IMR-90 (cell line): ENCODE results near the gene MAGED2. TPM values are rescaled to one million over a fixed set of nuclear protein-coding genes. Genes with fewer than 3 reads are reported as not detected.

Experiments
- ATAC-seq: fragments of 200-7000 bp; cut with Tn5 transposase; 2 replicates; pipeline ENCODE4 v1.9.1; 2020; ENCODE audit warnings: low read depth, mild to moderate bottlenecking, moderate library complexity
- BruUV-seq: library from RNA; stranded (reverse); fragments of 400-500 nt; replicated peaks from 2 replicates; lab custom pipeline; 2021; lab: Mats Ljungman, UMichigan
- CTCF ChIA-PET: fragments of 300-600 bp; formaldehyde crosslinking; extraction: SDS; loops from one replicate; lab custom pipeline; 2021; ENCODE audit warnings: antibody characterized with exemption; lab: Yijun Ruan, JAX
- POLR2A ChIA-PET: fragments of 300-600 bp; sonication (Branson Sonifier 250); formaldehyde crosslinking; loops from one replicate; lab custom pipeline; 2022; ENCODE audit warnings: antibody characterized with exemption; ENCODE audit not compliant: unreplicated experiment; lab: Charles Lee
- DNase-seq: peaks from one replicate; pipeline ENCODE4 v3.0.0; 2013
- H2AFZ ChIP-seq: replicated peaks from 2 replicates; pipeline ENCODE3; 2013; ENCODE audit warnings: low read length, mild to moderate bottlenecking; ENCODE audit not compliant: poor library complexity
- H2AK5ac ChIP-seq: 2 replicates; pipeline ENCODE4 v1.6.1; 2013; ENCODE audit warnings: low read depth, low read length, inconsistent platforms
- H2AK9ac ChIP-seq: replicated peaks from 2 replicates; pipeline ENCODE3; 2013; ENCODE audit warnings: mild to moderate bottlenecking, low read depth, low read length, moderate library complexity; ENCODE audit not compliant: poor library complexity
- H2BK120ac ChIP-seq: 2 replicates; pipeline ENCODE4 v1.6.1; 2013; ENCODE audit warnings: low read depth, low read length, inconsistent platforms
- H2BK15ac ChIP-seq: 3 replicates; pipeline ENCODE4 v1.6.1; 2013; ENCODE audit warnings: low read depth, low read length, inconsistent platforms
- H2BK20ac ChIP-seq: 2 replicates; pipeline ENCODE4 v1.6.1; 2013; ENCODE audit warnings: low read depth, mild to moderate bottlenecking, inconsistent platforms, low read length, moderate library complexity
- H2BK5ac ChIP-seq: 2 replicates; pipeline ENCODE4 v1.6.1; 2013; ENCODE audit warnings: mild to moderate bottlenecking, low read depth, low read length, inconsistent platforms; ENCODE audit not compliant: poor library complexity, severe bottlenecking
- H3K14ac ChIP-seq: replicated peaks from 2 replicates; pipeline ENCODE4 v1.6.1; 2013; ENCODE audit warnings: low read depth, low read length, inconsistent platforms
- H3K18ac ChIP-seq: 2 replicates; pipeline ENCODE4 v1.6.1; 2013; ENCODE audit warnings: low read depth, low read length, control low read depth
- H3K23ac ChIP-seq: 2 replicates; pipeline ENCODE4 v1.6.1; 2013; ENCODE audit warnings: low read depth, low read length, inconsistent platforms
- H3K27ac ChIP-seq: 2 replicates; pipeline ENCODE4 v1.5.1; 2013; ENCODE audit warnings: mild to moderate bottlenecking, control low read depth, low read length; ENCODE audit not compliant: insufficient read depth
- H3K27me3 ChIP-seq: 2 replicates; pipeline ENCODE4 v1.6.1; 2013; ENCODE audit warnings: low read length; ENCODE audit not compliant: control insufficient read depth, insufficient read depth
- H3K36me3 ChIP-seq: 2 replicates; pipeline ENCODE4 v1.6.1; 2013; ENCODE audit warnings: low read length, mixed read lengths; ENCODE audit not compliant: control insufficient read depth, insufficient read depth
- H3K4ac ChIP-seq: 2 replicates; pipeline ENCODE4 v1.6.1; 2013; ENCODE audit warnings: low read depth, low read length, inconsistent platforms
- H3K4me1 ChIP-seq: 2 replicates; pipeline ENCODE4 v1.6.1; 2013; ENCODE audit warnings: low read length, mixed read lengths; ENCODE audit not compliant: control insufficient read depth, insufficient read depth
- H3K4me2 ChIP-seq: 2 replicates; pipeline ENCODE4 v1.6.1; 2013; ENCODE audit warnings: low read depth, mild to moderate bottlenecking, control low read depth, low read length, moderate library complexity
- H3K4me3 ChIP-seq: 2 replicates; pipeline ENCODE4 v1.5.1; 2013; ENCODE audit warnings: low read depth, mild to moderate bottlenecking, control low read depth, low read length, moderate library complexity; ENCODE audit not compliant: insufficient read depth
- H3K56ac ChIP-seq: 2 replicates; pipeline ENCODE4 v1.6.1; 2013; ENCODE audit warnings: low read length, inconsistent platforms; ENCODE audit not compliant: insufficient read depth; ENCODE audit errors: extremely low read depth
- H3K79me1 ChIP-seq, 2 experiments: 2 replicates each; pipeline ENCODE4 v1.6.1; 2013; ENCODE audit warnings: low read length in 2 of 2, inconsistent platforms in 1 of 2, low read depth in 1 of 2
- H3K9ac ChIP-seq: 2 replicates; pipeline ENCODE4 v1.6.1; 2013; ENCODE audit warnings: low read depth, low read length, control low read depth
- H3K9me1 ChIP-seq: 2 replicates; pipeline ENCODE4 v1.6.1; 2013; ENCODE audit warnings: low read length, inconsistent platforms; ENCODE audit not compliant: insufficient read depth
- H3K9me3 ChIP-seq: 2 replicates; pipeline ENCODE4 v1.6.1; 2013; ENCODE audit warnings: low read length; ENCODE audit not compliant: control insufficient read depth, insufficient read depth
- H4K20me1 ChIP-seq: 2 replicates; pipeline ENCODE4 v1.6.1; 2013; ENCODE audit warnings: low read length, inconsistent platforms; ENCODE audit not compliant: insufficient read depth
- H4K5ac ChIP-seq: 2 replicates; pipeline ENCODE4 v1.6.1; 2013; ENCODE audit warnings: mild to moderate bottlenecking, low read depth, low read length, control low read depth
- H4K8ac ChIP-seq, 2 experiments: 2 replicates each; pipeline ENCODE4 v1.6.1; 2013; ENCODE audit warnings: low read depth in 2 of 2, low read length in 2 of 2, control low read depth in 1 of 2, inconsistent platforms in 1 of 2
- H4K91ac ChIP-seq: 2 replicates; pipeline ENCODE4 v1.6.1; 2013; ENCODE audit warnings: low read depth, low read length, inconsistent platforms; ENCODE audit not compliant: insufficient read depth
- BHLHE40 ChIP-seq: fragments of 150-350 bp; IDR thresholded peaks from 2 replicates; pipeline ENCODE4 v1.6.1; 2016; ENCODE audit warnings: mild to moderate bottlenecking, low read depth, low read length
- CEBPB ChIP-seq: IDR thresholded peaks from 2 replicates; pipeline ENCODE4 v1.6.1; 2012; ENCODE audit warnings: low read depth, low read length, improper control_type of control experiment
- CHD1 ChIP-seq: IDR thresholded peaks from 2 replicates; pipeline ENCODE4 v1.6.1; 2012; ENCODE audit warnings: low read depth, low read length, improper control_type of control experiment
- MAFK ChIP-seq: IDR thresholded peaks from 2 replicates; pipeline ENCODE4 v1.6.1; 2012; ENCODE audit warnings: low read depth, low read length, improper control_type of control experiment
- MAZ ChIP-seq: IDR thresholded peaks from 2 replicates; pipeline ENCODE4 v1.6.1; 2012; ENCODE audit warnings: low read depth, mild to moderate bottlenecking, low read length, improper control_type of control experiment, moderate library complexity, borderline replicate concordance
- MXI1 ChIP-seq: IDR thresholded peaks from 2 replicates; pipeline ENCODE4 v1.6.1; 2012; ENCODE audit warnings: low read depth, mild to moderate bottlenecking, low read length, moderate library complexity, borderline replicate concordance
- NFE2L2 ChIP-seq: fragments of 150-350 bp; IDR thresholded peaks from 2 replicates; pipeline ENCODE4 v1.6.1; 2016; ENCODE audit warnings: low read depth, mild to moderate bottlenecking, low read length
- POLR2A ChIP-seq: IDR thresholded peaks from 2 replicates; pipeline ENCODE4 v1.6.1; 2012; ENCODE audit warnings: mild to moderate bottlenecking, low read depth, low read length
- RAD21 ChIP-seq: IDR thresholded peaks from 2 replicates; pipeline ENCODE4 v1.6.1; 2012; ENCODE audit warnings: low read length, improper control_type of control experiment
- RCOR1 ChIP-seq: IDR thresholded peaks from 2 replicates; pipeline ENCODE4 v1.6.1; 2012; ENCODE audit warnings: mild to moderate bottlenecking, low read length, improper control_type of control experiment; ENCODE audit not compliant: insufficient replicate concordance
- RFX5 ChIP-seq: IDR thresholded peaks from 2 replicates; pipeline ENCODE4 v1.8.0; 2012; ENCODE audit warnings: low read depth, mild to moderate bottlenecking, low read length, moderate library complexity
- SMC3 ChIP-seq: fragments of 150-350 bp; IDR thresholded peaks from 2 replicates; pipeline ENCODE4 v1.6.1; 2016; ENCODE audit warnings: low read depth, mild to moderate bottlenecking, antibody characterized with exemption, low read length, moderate library complexity
- USF2 ChIP-seq: fragments of 150-350 bp; IDR thresholded peaks from 2 replicates; pipeline ENCODE4 v1.6.1; 2017; ENCODE audit warnings: mild to moderate bottlenecking, antibody characterized with exemption, low read length, low read depth
- WGBS, 2 experiments: methylation state at CpG; one replicate each; pipeline versions ENCODE4 v1.1.5 to v1.1.7; 2013; ENCODE audit warnings: missing lambda C conversion rate in 2 of 2; ENCODE audit not compliant: insufficient read length in 1 of 2; ENCODE audit errors: extremely low coverage in 2 of 2; 5-methylcytosine and 5-hydroxymethylcytosine counted together
- dilution Hi-C: fragments of 300-500 bp; cut with HindIII; formaldehyde crosslinking; loops from one replicate; pipeline ENCODE4 v1.14.3; 2018; ENCODE audit warnings: low sequenced_read_pairs; ENCODE audit not compliant: unreplicated experiment
- in situ Hi-C: fragments of 300-500 bp; cut with MboI; formaldehyde crosslinking; loops from 3 replicates; pipeline ENCODE4 v1.14.3; 2019; ENCODE audit warnings: low sequenced_read_pairs, inconsistent platforms, mixed read lengths
- intact Hi-C: fragments of 100-400 bp; cut with micrococcal nuclease; formaldehyde crosslinking; loops from 2 replicates; pipeline ENCODE4 v1.10.0; 2022
- polyA plus RNA-seq, 3 experiments: library from polyadenylated mRNA; depleted of rRNA; stranded (reverse); fragments of >200 nt; gene quantifications; 2 replicates each; pipeline ENCODE4 v1.2.3, GENCODE V29; 2012; ENCODE audit warnings: low replicate concordance in 1 of 3
- total RNA-seq: library from RNA; depleted of rRNA; stranded (reverse); fragments of >200 nt; gene quantifications from 2 replicates; pipeline ENCODE4 v1.2.3, GENCODE V29; 2012

MAGED2 gene
- total and polyA plus RNA-seq, 2 of the 4 experiments (the other 2 are of a cell fraction) = 301 to 341 TPM

- Histone ChIP-seq H3K18ac (no peak overlapping the region), H4K5ac (no peak overlapping the region), H2AK5ac (no peak overlapping the region), H3K4me1 (no peaks in the 10 kb centered on the region), H2BK15ac (no peak overlapping the region), H3K23ac (no peak overlapping the region), H3K27ac (no peak overlapping the region), H2AFZ (no peak overlapping the region), H4K20me1 (no peaks in the 10 kb centered on the region; the same call in 1 of the 2 replicates), H2BK20ac (no peak overlapping the region), H3K9ac (no peak overlapping the region), H3K79me1 (no peaks in the 10 kb centered on the region), H3K14ac (no peak overlapping the region), H3K4me2 (no peak overlapping the region), H2BK5ac (no peak overlapping the region), H2BK120ac (no peak overlapping the region), H3K4me3 (no peak overlapping the region), H3K4ac (no peak overlapping the region), H3K36me3 (peaks cover 5% of the 10 kb centered on the region; the same call in 1 of the 2 replicates), H2AK9ac (no peak overlapping the region), H4K91ac (no peak overlapping the region), H3K9me1 (no peaks in the 10 kb centered on the region; the same call in 1 of the 2 replicates), H3K9me3 (no peaks in the 10 kb centered on the region), H3K56ac (no peak overlapping the region), H3K27me3 (no peaks in the 10 kb centered on the region), H4K8ac (no peak overlapping the region)
- no TSS peak for BruUV-seq
- dilution Hi-C loops (no loop called here), in situ Hi-C loops (no loop called here), intact Hi-C loops (no loop called here)
- DNase-seq (no peak), ATAC-seq (no peak)
- ChIA-PET CTCF (no interaction called here), POLR2A (no interaction called here)
- TF ChIP-seq MAFK (no peak), SMC3 (no peak), MAZ (no peak), CEBPB (no peak), NFE2L2 (no peak), BHLHE40 (no peak), MXI1 (no peak), RFX5 (no peak), USF2 (no peak), POLR2A (no peak), RAD21 (no peak), RCOR1 (no peak), CHD1 (no peak)
- WGBS, 2 experiments = 70% methylated on average over 2 of the region's 7 CpGs; no CpG with 5 or more reads in 1 of the 2 experiments
These were observed 13.2 kb downstream of the MAGED2 start for GRCh38 chrX:54820737-54821136.
